ENCODE data around the gene NBL1.

NBL1 gene

DNA sequence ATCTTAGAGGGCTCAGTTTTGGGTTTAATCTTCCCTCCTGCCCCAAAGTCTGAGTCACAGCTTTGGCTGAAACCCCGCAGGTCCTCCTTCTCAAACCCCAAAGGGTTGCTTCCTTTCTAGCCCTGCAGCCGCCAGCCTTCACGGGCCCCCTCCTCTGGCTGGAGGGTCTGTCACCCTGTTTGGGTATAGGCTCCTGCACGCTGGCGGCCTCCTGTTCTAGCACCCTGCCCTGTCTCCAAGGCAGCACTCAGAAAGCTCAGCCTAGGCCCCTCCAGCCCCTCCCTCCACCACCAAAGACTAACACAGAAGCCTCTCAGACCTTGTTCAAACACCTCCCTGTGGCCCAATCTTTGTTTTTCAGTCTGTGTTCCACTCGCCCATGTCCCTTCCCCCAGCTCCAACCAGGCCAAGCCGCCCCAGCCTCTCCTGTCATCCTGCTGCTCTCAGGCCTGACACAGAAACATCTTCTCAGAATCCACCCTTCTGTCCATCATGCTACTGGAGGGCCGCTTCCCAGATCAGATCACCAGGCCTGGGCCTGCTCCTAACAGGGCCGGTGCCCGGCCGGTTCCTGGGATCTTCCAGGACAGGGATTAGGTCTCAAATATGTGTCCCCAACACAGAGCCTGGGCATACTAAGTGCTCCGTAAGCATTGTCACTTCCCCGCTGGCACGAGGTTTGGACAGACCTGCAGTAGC, 56.1 kb downstream of the NBL1 start:
- no peaks in the 10 kb centered on the region for H3K4me1 ChIP-seq (ENCODE audit: control insufficient read depth, insufficient read depth, low read length, unreplicated experiment)
- H3K27me3 ChIP-seq (ENCODE audit: insufficient read depth, low read length) = no peaks in the 10 kb centered on the region
- no peak overlapping the region for H3K4me3 ChIP-seq (ENCODE audit: low read depth, low read length)
- H2AFZ ChIP-seq (ENCODE audit: low read length, unreplicated experiment) = no peak overlapping the region
- H3K79me2 ChIP-seq (ENCODE audit: control insufficient read depth, insufficient read depth, low read length, unreplicated experiment) = no peaks in the 10 kb centered on the region
- no peaks in the 10 kb centered on the region for H3K36me3 ChIP-seq (ENCODE audit: insufficient read depth, low read length)
- H3K27ac ChIP-seq (ENCODE audit: low read depth, low read length) = no peak overlapping the region

DNA sequence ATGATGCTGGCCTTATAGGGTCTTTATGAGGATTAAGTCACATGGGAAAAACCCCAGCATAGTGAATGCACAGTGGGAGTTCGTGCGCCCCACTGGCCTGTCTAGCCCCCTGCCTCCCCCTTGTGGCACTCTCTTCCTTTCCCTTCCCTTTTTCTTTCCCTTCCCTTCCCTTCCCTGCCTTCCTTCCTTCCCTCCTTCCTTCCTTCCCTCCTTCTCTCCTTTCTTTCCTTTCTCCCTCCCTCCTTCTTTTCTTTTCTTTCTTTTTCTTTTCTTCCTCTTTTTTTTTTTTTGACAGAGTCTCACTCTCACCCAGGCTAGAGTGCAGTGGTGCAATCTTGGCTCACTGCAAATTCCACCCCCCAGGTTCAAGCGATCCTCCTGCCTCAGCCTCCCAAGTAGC, 59.2 kb downstream of the NBL1 start:
- no peak overlapping the region for H2AFZ ChIP-seq (ENCODE audit: low read length, unreplicated experiment)
- H3K4me1 ChIP-seq (ENCODE audit: control insufficient read depth, insufficient read depth, low read length, unreplicated experiment) = no peaks in the 10 kb centered on the region
- no peak overlapping the region for H3K4me3 ChIP-seq (ENCODE audit: low read depth, low read length)
- H3K36me3 ChIP-seq (ENCODE audit: insufficient read depth, low read length) = no peaks in the 10 kb centered on the region
- H3K79me2 ChIP-seq (ENCODE audit: control insufficient read depth, insufficient read depth, low read length, unreplicated experiment) = no peaks in the 10 kb centered on the region
- H3K27me3 ChIP-seq (ENCODE audit: insufficient read depth, low read length) = no peaks in the 10 kb centered on the region
- H3K27ac ChIP-seq (ENCODE audit: low read depth, low read length) = no peak overlapping the region

DNA sequence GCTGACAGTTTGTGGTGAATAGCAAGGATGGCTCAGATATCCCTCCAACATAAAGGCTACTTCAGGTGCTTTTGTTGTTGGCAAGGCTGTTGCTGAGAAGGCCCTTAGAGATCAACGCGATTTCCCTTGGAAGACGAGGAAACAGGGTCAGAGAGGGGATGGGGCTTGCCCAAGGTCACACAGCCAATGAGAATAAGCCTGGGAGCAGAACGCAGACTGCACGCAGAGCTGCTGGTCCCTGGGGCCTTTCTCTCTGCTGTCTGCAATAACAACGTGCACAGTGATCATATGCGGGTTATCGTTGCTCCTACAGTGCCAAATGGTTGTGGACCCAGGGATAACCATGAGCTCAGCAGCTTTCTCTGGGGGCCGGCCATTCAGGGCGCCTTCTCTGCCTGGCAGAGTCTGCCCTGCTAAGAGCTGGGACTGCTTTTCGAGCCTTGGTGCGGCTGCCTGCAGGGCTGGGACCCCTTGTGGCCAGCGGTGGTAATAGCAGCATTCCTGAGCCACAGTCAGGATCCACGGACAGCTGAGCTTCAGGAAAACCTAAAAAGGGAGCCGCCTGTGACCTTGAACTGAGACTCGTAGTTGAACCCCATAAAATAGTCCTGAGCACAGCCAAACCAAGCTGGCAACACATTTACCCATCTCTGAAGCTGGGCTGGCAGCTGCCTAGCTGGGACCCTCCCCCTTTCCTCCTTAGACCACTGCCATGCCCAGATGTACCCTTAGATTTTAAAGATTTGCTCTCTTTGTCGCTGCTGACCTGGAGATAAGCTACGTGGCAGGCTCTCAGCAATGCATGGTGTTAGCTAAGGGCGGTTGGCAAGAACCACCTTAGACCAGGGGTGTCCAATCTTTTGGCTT, 60.4 kb downstream of the NBL1 start:
- H3K27me3 ChIP-seq (ENCODE audit: insufficient read depth, low read length) = no peaks in the 10 kb centered on the region
- no peak overlapping the region for H3K27ac ChIP-seq (ENCODE audit: low read depth, low read length)
- H3K36me3 ChIP-seq (ENCODE audit: insufficient read depth, low read length) = no peaks in the 10 kb centered on the region
- H2AFZ ChIP-seq (ENCODE audit: low read length, unreplicated experiment) = no peak overlapping the region
- no peaks in the 10 kb centered on the region for H3K79me2 ChIP-seq (ENCODE audit: control insufficient read depth, insufficient read depth, low read length, unreplicated experiment)
- H3K4me3 ChIP-seq (ENCODE audit: low read depth, low read length) = no peak overlapping the region
- H3K4me1 ChIP-seq (ENCODE audit: control insufficient read depth, insufficient read depth, low read length, unreplicated experiment) = no peaks in the 10 kb centered on the region

DNA sequence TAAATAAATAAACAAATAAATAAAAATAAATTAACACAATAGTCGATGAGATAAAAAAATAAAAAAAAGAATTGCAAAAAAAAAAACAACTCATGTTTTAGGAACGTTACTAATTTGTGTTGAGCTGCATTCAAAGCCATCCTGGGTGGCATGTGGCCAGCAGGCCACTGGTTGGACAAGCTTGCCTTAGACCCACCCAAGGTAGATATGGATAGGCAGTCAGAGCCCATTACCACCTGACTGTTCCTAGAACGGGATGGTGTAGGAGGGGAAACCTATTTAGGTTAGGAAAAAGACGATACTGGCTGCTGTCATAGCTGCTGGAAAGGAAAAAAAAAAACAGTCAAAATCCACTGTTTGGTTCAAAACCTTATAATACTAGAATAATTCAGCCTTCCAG, 61.4 kb downstream of the NBL1 start:
- Histone ChIP-seq H3K27me3 (ENCODE audit: insufficient read depth, low read length) (no peaks in the 10 kb centered on the region), H3K4me3 (ENCODE audit: low read depth, low read length) (no peak overlapping the region), H3K36me3 (ENCODE audit: insufficient read depth, low read length) (no peaks in the 10 kb centered on the region), H2AFZ (ENCODE audit: low read length, unreplicated experiment) (no peak overlapping the region), H3K79me2 (ENCODE audit: control insufficient read depth, insufficient read depth, low read length, unreplicated experiment) (no peaks in the 10 kb centered on the region), H3K27ac (ENCODE audit: low read depth, low read length) (no peak overlapping the region), H3K4me1 (ENCODE audit: control insufficient read depth, insufficient read depth, low read length, unreplicated experiment) (no peaks in the 10 kb centered on the region)

DNA sequence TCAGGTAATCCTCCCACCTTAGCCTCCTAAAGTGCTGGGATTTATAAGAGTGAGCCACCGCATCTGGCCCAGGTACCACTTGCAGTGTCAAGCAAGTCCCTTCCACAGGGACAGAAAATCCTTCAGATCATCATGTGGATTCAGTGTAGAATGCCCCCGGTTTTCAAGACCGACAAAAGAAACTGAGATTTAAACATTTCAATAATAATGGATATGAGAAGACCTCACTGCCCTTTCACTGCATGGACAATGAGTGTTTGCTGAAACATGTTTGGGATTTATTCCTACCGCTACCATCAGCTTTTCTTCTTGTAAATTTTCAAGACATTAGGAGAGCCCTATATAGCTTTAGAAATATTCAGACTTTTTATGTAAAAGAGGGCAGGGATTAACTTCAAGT, 62.0 kb downstream of the NBL1 start:
- H3K27me3 ChIP-seq (ENCODE audit: insufficient read depth, low read length) = no peaks in the 10 kb centered on the region
- H2AFZ ChIP-seq (ENCODE audit: low read length, unreplicated experiment) = no peak overlapping the region
- no peaks in the 10 kb centered on the region for H3K79me2 ChIP-seq (ENCODE audit: control insufficient read depth, insufficient read depth, low read length, unreplicated experiment)
- H3K27ac ChIP-seq (ENCODE audit: low read depth, low read length) = no peak overlapping the region
- H3K4me1 ChIP-seq (ENCODE audit: control insufficient read depth, insufficient read depth, low read length, unreplicated experiment) = no peaks in the 10 kb centered on the region
- H3K36me3 ChIP-seq (ENCODE audit: insufficient read depth, low read length) = no peaks in the 10 kb centered on the region
- no peak overlapping the region for H3K4me3 ChIP-seq (ENCODE audit: low read depth, low read length)
